Endothelial cell (in vitro differentiated cells): Measurements from ENCODE around the gene ZNF718. TPM values are rescaled to one million over a fixed set of nuclear protein-coding genes. Genes with fewer than 3 reads are reported as not detected.
"Not testable (repeated sequence)": the region's sequence is repeated elsewhere in the genome, so short reads cannot be mapped to it uniquely, and the experiment has no call there.

Experiments
- DNase-seq: peaks from one replicate; pipeline ENCODE4 v3.0.0; 2021; ENCODE audit warnings: low spot score
- H3K27ac Mint-ChIP-seq: one replicate; pipeline ENCODE4 v1.8.0; 2021; ENCODE audit warnings: mixed read lengths, inconsistent platforms; ENCODE audit not compliant: unreplicated experiment
- H3K27me3 Mint-ChIP-seq: one replicate; pipeline ENCODE4 v1.8.0; 2021; ENCODE audit warnings: mild to moderate bottlenecking, moderate library complexity, mixed read lengths, inconsistent platforms; ENCODE audit not compliant: unreplicated experiment
- H3K36me3 Mint-ChIP-seq: one replicate; pipeline ENCODE4 v1.8.0; 2021; ENCODE audit warnings: mild to moderate bottlenecking, low read depth, mixed read lengths, inconsistent platforms; ENCODE audit not compliant: unreplicated experiment
- H3K4me1 Mint-ChIP-seq: one replicate; pipeline ENCODE4 v1.8.0; 2021; ENCODE audit warnings: mild to moderate bottlenecking, mixed read lengths, inconsistent platforms; ENCODE audit not compliant: unreplicated experiment
- H3K4me3 Mint-ChIP-seq: one replicate; pipeline ENCODE4 v1.8.0; 2021; ENCODE audit warnings: mild to moderate bottlenecking, mixed read lengths, inconsistent platforms; ENCODE audit not compliant: unreplicated experiment
- H3K9me3 Mint-ChIP-seq: one replicate; pipeline ENCODE4 v1.8.0; 2021; ENCODE audit warnings: mixed read lengths, inconsistent platforms; ENCODE audit not compliant: unreplicated experiment
- long read RNA-seq: library from polyadenylated mRNA; unstranded; transcript quantifications from one replicate; pipeline ENCODE4 v2.0.0, GENCODE V29; 2020; ENCODE audit not compliant: unreplicated experiment
- total RNA-seq: library from RNA; stranded (reverse); fragmentation: NEBNext Ultra II Directional; extraction: Animal tissue kit (Norgen Biotek cat#: 25700); gene quantifications from one replicate; pipeline ENCODE4 v1.2.1, GENCODE V29; 2021; ENCODE audit not compliant: unreplicated experiment
- TF ChIP-seq, protein P1 (sequence below): fragments of 200-600 bp; sonication (generic); IDR thresholded peaks from one replicate; pipeline ENCODE4 v1.5.0; 2021; ENCODE audit warnings: antibody characterized with exemption; ENCODE audit not compliant: unreplicated experiment

The ZNF718 gene
- 14.0 TPM for total RNA-seq
- long read RNA-seq, partial matches to known transcripts: 0 of 2 reads
- long read RNA-seq, other reads (novel, unspliced or antisense): 1 of 2 reads

DNA sequence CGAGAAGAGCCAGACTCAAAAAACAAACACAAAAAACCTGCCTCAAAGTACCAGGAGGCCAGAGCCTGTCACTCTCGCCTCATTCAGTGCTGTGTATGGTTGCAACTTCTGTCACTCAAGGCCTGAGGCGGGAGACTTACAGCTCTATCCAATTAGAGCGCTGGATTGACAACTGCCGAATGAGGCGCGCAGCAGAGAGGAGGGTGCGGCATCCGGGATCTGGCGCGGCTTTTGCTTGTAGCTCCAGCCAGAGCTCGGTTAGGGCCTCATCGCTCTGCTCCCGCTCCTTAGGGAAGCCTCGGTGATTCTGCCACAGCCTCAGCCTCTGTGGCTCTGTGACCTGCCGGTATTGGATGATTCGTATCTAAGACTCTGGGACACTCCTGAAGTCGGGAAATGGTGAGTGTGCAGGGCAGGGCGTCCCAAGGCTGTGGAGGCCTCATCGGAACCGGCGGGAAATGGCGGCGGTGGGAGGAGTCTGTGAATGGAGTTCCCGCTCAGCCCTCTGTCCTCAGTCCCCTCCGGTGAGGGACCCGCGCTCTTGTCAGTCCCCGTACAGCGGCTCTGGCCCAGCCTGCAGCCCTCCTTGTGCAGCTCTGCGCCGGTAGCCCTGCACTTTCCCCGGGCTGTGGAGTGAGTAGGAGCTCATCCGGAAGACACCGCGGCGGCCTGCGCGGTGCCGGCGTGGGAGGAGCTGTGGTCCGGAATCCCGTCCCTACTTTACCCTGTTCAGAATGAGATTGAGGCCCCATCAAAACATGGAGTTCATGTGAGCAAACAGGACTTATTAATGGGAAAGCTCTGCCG, at the start of gene ZNF718:
Gene ZNF718, plus strand, starts transcription at position 227 of the 807 bp plus-strand sequence. Its CDS starts 170 bp downstream, at position 397.
- H3K27me3 Mint-ChIP-seq: peaks cover 2% of the 10 kb centered on the region
- H3K4me1 Mint-ChIP-seq: peaks cover 24% of the 10 kb centered on the region
- peaks cover 5% of the 10 kb centered on the region for H3K9me3 Mint-ChIP-seq
- DNase-seq: peak; percentile 92
- peak within 1 kb of the TSS; percentile 95 for H3K27ac Mint-ChIP-seq
- H3K4me3 Mint-ChIP-seq: peak within 1 kb of the TSS; percentile 99
- peaks cover 24% of the 10 kb centered on the region for H3K36me3 Mint-ChIP-seq
- TF ChIP-seq, protein P1, sequence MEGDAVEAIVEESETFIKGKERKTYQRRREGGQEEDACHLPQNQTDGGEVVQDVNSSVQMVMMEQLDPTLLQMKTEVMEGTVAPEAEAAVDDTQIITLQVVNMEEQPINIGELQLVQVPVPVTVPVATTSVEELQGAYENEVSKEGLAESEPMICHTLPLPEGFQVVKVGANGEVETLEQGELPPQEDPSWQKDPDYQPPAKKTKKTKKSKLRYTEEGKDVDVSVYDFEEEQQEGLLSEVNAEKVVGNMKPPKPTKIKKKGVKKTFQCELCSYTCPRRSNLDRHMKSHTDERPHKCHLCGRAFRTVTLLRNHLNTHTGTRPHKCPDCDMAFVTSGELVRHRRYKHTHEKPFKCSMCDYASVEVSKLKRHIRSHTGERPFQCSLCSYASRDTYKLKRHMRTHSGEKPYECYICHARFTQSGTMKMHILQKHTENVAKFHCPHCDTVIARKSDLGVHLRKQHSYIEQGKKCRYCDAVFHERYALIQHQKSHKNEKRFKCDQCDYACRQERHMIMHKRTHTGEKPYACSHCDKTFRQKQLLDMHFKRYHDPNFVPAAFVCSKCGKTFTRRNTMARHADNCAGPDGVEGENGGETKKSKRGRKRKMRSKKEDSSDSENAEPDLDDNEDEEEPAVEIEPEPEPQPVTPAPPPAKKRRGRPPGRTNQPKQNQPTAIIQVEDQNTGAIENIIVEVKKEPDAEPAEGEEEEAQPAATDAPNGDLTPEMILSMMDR: no peak

DNA sequence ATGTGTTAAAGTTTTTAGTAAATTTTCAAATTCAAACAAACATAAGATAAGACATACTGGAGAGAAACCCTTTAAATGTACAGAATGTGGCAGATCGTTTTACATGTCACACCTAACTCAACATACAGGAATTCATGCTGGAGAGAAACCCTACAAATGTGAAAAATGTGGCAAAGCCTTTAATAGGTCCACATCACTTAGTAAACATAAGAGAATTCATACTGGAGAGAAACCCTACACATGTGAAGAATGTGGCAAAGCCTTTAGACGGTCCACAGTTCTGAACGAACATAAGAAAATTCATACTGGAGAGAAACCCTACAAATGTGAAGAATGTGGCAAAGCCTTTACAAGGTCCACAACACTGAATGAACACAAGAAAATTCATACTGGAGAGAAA, 38.4 kb upstream of the ZNF718 start:
- DNase-seq: no peak
- peaks cover 62% of the 10 kb centered on the region for H3K9me3 Mint-ChIP-seq
- H3K4me1 Mint-ChIP-seq: no peaks in the 10 kb centered on the region
- peak overlapping the region; percentile 76 for H3K4me3 Mint-ChIP-seq
- peaks cover 77% of the 10 kb centered on the region for H3K36me3 Mint-ChIP-seq
- H3K27ac Mint-ChIP-seq: no peak overlapping the region
- no peaks in the 10 kb centered on the region for H3K27me3 Mint-ChIP-seq
- TF ChIP-seq, protein P1: no peak

DNA sequence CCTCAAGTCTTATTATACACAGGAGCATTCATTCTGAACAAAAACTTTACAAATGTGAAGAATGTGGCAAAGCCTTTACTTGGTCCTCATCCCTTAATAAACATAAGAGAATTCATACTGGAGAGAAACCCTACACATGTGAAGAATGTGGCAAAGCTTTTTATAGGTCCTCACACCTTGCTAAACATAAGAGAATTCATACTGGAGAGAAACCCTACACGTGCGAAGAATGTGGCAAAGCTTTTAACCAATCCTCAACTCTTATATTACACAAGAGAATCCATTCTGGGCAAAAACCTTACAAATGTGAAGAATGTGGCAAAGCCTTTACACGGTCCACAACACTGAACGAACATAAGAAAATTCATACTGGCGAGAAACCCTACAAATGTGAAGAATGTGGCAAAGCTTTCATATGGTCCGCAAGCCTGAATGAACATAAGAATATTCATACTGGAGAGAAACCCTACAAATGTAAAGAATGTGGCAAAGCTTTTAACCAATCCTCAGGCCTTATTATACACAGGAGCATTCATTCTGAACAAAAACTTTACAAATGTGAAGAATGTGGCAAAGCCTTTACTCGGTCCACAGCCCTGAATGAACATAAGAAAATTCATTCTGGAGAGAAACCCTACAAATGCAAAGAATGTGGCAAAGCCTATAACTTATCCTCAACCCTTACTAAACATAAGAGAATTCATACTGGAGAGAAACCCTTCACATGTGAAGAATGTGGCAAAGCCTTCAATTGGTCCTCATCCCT, 37.6 kb upstream of the ZNF718 start:
- H3K27me3 Mint-ChIP-seq: not testable (repeated sequence)
- Mint-ChIP-seq H3K9me3 (peaks cover 66% of the 10 kb centered on the region), H3K4me3 (peak overlapping the region; percentile 31)

DNA sequence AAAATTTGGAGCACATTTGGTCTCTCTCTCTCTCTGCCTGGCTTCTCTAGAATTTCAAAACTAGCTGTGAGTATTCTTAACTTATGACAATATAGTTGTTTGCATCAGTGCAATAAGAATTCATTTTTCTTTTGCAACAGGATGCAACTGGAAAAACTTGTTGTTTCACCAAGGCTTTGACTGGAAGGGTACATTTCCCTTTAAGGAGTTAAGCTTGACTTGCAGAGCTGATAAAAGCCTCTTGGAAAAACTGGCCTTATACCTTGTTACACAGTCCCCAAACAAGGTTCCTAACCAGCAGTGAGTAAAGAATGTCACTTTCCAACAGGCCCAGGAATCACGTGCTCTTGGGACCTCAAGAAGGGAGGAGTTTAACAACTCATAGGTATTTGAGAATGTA, 25.9 kb upstream of the ZNF718 start:
- Mint-ChIP-seq H3K36me3 (peaks cover 34% of the 10 kb centered on the region), H3K4me1 (no peaks in the 10 kb centered on the region), H3K4me3 (no peak overlapping the region), H3K27ac (no peak overlapping the region), H3K27me3 (peaks cover 7% of the 10 kb centered on the region), H3K9me3 (peaks cover 31% of the 10 kb centered on the region)
- no peak for DNase-seq
- TF ChIP-seq, protein P1: no peak

More for the DNA sequence above, 37.6 kb upstream of the ZNF718 start:
- not testable (repeated sequence) for DNase-seq, H3K4me1 Mint-ChIP-seq, H3K27ac Mint-ChIP-seq
- H3K36me3 Mint-ChIP-seq: peaks cover 76% of the 10 kb centered on the region

DNA sequence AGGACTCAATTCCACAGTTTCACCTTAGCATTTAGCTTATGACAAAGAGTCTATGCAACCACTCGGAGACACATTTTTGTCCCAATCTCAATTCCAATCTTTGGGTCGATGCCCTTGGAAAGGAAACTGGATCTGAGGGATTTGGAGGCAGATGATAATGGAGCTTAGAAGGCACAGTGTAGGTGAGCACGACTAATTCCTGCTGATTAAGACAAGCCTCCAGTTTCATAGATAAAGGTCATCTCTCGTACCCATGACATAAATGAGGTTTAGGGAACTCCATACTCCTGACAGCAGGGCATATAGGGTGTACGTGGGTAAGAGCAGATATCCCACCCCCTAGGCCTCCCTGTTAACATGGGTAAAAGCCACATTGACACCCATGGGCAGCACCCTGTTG, 24.4 kb upstream of the ZNF718 start:
- DNase-seq: no peak
- Mint-ChIP-seq H3K27me3 (peaks cover 5% of the 10 kb centered on the region), H3K9me3 (peaks cover 23% of the 10 kb centered on the region), H3K36me3 (peaks cover 26% of the 10 kb centered on the region), H3K4me1 (no peaks in the 10 kb centered on the region), H3K27ac (no peak overlapping the region), H3K4me3 (no peak overlapping the region)
- TF ChIP-seq, protein P1: no peak
